GM19397 (cell line): ENCODE data around the gene FANCD2OS.
"Not testable (repeated sequence)": the region's sequence is repeated elsewhere in the genome, so short reads cannot be mapped to it uniquely, and the experiment has no call there.

Experiments used
- ATAC-seq: cut with Tn5 transposase; IDR thresholded peaks from one replicate; pipeline ENCODE4 v1.9.1; 2021; ENCODE audit warnings: mild to moderate bottlenecking, moderate library complexity; ENCODE audit not compliant: unreplicated experiment

Gene FANCD2OS

DNA sequence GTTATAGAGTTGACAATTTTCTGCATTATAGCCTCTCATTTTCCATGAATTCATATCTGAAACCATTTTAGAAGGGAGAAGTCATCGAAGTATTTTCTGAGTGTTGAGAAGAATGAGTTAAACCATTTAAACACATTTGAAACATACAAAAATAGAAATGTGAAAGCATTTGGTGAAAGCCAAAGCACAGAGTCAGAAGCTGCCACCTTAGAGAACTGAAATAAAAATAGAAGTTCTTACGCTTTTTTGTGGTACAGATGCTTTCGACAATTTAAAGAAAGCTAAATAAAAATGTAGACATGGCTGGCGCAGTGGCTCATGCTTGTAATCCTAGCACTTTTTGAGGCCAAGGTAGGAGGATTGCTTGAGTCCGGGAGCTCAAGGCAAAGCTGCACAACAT, 9.0 kb downstream of the FANCD2OS start:
- ATAC-seq: no peak

DNA sequence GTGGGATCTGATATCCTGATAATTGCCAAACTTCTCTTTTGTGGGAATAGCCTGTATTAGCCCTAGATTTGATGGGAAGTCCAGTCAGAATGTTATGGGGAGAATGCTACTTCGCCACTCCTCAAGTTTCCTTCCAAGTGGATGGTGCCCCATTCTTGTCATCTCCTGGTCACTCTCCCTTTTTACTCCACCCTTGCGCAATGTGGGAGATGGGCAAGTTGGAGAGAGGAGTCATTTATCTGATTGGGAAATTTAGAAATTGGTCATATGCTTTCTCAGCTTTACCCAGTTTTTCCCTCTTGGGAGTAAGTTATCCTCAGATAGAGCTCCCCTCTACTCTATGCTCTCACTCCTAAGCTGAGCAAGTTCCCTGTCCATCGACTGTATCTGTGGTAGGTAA, 14.4 kb downstream of the FANCD2OS start:
- ATAC-seq: no peak

DNA sequence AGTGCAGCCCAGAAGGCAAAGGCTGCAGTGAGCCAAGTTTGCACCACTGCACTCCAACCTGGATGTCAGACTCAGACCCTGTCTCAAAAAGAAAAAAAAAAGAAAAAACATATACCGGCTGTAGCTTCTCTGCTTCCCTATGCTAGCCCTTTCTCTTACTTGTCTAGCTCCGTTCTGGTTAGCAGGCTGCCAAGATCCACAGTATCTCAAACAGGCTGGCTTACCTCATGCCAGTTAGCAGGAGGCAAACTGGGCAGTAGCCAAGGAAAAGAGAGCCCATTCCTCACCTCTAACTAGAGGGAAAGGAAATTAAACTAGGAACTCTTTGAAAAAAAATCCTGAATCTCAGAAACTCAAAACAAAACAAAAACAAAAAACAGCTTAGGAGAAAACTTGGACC, 16.7 kb downstream of the FANCD2OS start:
- not testable (repeated sequence) for ATAC-seq

DNA sequence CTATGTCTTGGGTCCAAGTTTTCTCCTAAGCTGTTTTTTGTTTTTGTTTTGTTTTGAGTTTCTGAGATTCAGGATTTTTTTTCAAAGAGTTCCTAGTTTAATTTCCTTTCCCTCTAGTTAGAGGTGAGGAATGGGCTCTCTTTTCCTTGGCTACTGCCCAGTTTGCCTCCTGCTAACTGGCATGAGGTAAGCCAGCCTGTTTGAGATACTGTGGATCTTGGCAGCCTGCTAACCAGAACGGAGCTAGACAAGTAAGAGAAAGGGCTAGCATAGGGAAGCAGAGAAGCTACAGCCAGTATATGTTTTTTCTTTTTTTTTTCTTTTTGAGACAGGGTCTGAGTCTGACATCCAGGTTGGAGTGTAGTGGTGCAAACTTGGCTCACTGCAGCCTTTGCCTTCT, 17.3 kb downstream of the FANCD2OS start:
- not testable (repeated sequence) for ATAC-seq

DNA sequence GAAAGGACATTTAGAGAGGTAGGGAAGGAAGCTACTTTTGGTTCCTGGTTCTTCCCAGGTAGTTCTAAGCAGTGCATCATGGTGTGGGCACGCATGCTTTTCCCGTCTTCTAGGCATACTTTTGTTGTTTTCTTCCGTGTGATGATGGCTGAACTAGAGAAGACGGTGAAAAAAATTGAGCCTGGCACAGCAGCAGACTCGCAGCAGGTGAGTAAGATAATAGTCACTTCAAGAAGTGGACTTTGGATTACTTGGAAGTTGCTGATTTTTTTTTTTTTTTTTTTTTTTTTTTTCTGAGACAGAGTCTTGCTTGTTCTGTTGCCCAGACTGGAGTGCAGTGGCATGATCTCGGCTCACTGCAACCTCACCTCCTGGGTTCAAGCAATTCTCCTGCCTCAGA, 17.9 kb downstream of the FANCD2OS start:
- ATAC-seq: no peak

DNA sequence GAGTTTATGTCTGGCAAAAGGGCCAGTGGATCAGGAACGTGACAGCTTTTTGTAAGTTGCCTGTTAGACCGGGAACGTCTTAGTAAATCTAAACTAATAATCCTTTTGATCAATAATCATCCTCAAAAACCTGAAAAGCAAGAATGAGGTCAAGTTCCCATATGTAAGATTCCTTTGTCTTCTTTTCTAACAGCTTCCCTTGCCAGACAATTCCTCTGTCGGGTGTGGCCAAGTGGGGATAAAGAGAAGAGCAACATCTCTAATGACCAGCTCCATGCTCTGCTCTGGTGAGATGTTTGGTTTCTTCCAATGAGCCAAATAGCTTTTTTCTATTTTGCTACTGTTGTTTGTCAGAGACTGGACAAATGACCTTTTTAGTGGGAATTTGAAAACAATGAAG, 19.8 kb downstream of the FANCD2OS start:
- ATAC-seq: no peak

DNA sequence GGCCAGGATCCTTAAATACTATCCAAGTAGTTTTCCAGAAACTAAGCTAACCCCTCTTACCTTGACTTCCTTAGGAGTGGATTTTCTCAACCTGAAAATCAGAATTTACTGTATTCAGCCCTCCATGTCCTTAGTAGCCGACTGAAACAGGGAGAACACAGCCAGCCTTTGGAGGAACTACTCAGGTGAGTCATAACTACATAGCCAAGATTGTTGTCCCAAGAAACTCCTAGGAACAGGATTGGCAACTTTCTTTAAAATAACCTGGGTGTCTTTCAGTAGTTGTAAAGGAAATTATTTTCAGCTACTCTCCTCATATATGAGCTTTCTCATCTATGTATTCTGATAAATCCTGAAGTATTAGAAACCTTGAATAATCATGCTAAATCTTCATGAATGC, 22.3 kb downstream of the FANCD2OS start:
- ATAC-seq: no peak

DNA sequence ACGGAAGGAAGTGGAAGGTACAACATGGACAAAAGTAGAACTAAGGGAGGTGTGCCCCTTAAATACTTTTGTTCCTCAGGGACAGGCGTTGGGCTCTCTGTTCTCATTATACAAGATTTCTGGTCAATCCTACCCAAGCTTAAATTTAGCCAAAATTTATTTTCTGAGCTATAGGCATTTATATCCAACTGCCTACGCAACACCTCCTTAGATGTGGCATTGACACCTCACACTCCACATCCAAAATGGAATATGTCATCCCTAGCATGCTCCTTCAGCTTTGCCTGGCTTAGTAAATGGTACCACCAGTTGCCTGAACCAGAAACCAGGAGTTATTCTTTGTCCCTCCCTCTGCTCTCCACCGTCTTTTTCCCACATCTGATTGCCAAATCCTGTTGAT, 26.2 kb downstream of the FANCD2OS start:
- ATAC-seq: no peak

DNA sequence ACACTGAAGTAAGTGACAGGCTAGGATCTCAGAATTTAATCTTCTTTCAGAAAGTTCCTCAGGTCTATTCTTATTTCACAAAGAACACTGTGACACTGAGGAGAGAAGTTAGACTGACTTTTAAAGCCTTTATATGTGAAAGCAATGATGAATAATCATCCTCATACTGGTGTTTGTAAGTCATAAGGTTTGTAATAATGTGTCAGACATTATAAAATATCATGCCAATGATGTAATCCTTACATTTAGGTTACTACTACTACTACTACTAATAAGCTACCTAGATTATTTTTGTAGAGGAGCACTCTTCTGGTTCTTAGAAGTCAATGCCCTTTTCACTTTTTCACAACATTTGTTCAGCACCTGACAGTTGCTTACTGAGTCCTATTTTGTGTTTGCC, 33.4 kb downstream of the FANCD2OS start:
- no peak for ATAC-seq

DNA sequence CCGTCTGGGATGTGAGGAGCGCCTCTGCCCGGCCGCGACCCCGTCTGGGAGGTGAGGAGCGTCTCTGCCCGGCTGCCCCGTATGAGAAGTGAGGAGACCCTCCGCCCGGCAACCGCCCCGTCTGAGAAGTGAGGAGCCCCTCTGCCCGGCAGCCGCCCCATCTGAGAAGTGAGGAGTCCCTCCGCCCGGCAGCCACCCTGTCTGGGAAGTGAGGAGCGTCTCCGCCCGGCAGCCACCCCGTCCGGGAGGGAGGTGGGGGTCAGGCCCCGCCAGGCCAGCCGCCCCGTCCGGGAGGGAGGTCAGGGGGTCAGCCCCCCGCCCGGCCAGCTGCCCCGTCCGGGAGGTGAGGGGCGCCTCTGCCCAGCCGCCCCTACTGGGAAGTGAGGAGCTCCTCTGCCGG, 38.0 kb downstream of the FANCD2OS start:
- not testable (repeated sequence) for ATAC-seq

DNA sequence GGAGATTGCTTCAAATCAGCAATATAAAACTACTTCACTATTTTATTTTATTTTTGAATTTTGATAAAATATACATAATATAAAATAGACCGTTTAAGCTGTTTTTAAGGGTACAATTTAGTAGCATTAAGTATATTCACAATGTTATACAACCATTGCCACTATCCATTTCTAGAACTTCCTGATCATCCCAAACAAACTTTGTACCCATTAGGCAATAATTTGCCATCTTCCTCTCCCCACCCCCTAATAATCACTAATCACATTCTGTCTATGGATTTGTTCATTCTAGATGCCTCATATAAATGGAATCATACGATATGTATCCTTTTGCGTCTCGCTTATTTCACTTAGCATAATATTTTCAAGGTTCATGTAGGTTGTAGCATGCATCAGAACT, 53.0 kb downstream of the FANCD2OS start:
- ATAC-seq: no peak
